HepG2 (cell line): ENCODE results near the gene CCDC142. TPM values are rescaled to one million over a fixed set of nuclear protein-coding genes. Genes with fewer than 3 reads are reported as not detected.

Experiments
- ADNP ChIP-seq: sonication (generic); formaldehyde crosslinking; IDR thresholded peaks from 2 replicates; pipeline ENCODE4 v1.4.0; 2020; ENCODE audit warnings: missing genetic modification reagents
- ARID2 ChIP-seq: sonication (generic); formaldehyde crosslinking; IDR thresholded peaks from 2 replicates; pipeline ENCODE4 v1.8.1; 2022; ENCODE audit warnings: mild to moderate bottlenecking, missing genetic modification reagents, borderline replicate concordance
- BCL6 ChIP-seq: IDR thresholded peaks from 2 replicates; pipeline ENCODE4 v1.6.1; 2016; ENCODE audit warnings: missing genetic modification reagents, missing compliant biosample characterization
- CEBPB ChIP-seq: IDR thresholded peaks from 2 replicates; pipeline ENCODE4 v1.6.1; 2011; ENCODE audit warnings: low read depth, low read length, improper control_type of control experiment, borderline replicate concordance
- ETV5 ChIP-seq: IDR thresholded peaks from 2 replicates; pipeline ENCODE4 v1.6.1; 2018; ENCODE audit warnings: missing biosample characterization, missing genetic modification reagents, inconsistent platforms, borderline replicate concordance
- FOXK2 ChIP-seq: fragments of 450-650 bp; IDR thresholded peaks from 2 replicates; pipeline ENCODE4 v1.6.1; 2016
- HCFC1 ChIP-seq: fragments of 150-350 bp; IDR thresholded peaks from 2 replicates; pipeline ENCODE4 v1.6.1; 2014; ENCODE audit warnings: low read depth, low read length
- ISX ChIP-seq: sonication (generic); formaldehyde crosslinking; conservative IDR thresholded peaks from 2 replicates; pipeline ENCODE4 v1.5.0; 2020; ENCODE audit warnings: missing genetic modification reagents
- KDM5B ChIP-seq: sonication (generic); formaldehyde crosslinking; IDR thresholded peaks from 2 replicates; pipeline ENCODE4 v1.4.0; 2020; ENCODE audit warnings: missing genetic modification reagents, mild to moderate bottlenecking, borderline replicate concordance
- NFATC3 ChIP-seq: sonication (generic); formaldehyde crosslinking; IDR thresholded peaks from 2 replicates; pipeline ENCODE4 v1.5.1; 2020; ENCODE audit warnings: mild to moderate bottlenecking, missing genetic modification reagents
- PITX1 ChIP-seq: sonication (generic); formaldehyde crosslinking; IDR thresholded peaks from 2 replicates; pipeline ENCODE4 v1.5.1; 2020; ENCODE audit warnings: mild to moderate bottlenecking, missing genetic modification reagents
- SNRNP70 ChIP-seq: fragments of 200-400 bp; formaldehyde crosslinking; IDR thresholded peaks from 2 replicates; pipeline ENCODE4 v1.6.1; 2017; ENCODE audit warnings: mild to moderate bottlenecking, low read depth, low read length, moderate library complexity
- TEAD2 ChIP-seq: sonication (generic); formaldehyde crosslinking; IDR thresholded peaks from 2 replicates; pipeline ENCODE4 v1.9.0; 2021; ENCODE audit warnings: missing genetic modification reagents
- ZBTB20 ChIP-seq: sonication (generic); formaldehyde crosslinking; IDR thresholded peaks from 2 replicates; pipeline ENCODE4 v1.8.1; 2023; ENCODE audit warnings: missing genetic modification reagents, low read depth, mild to moderate bottlenecking, borderline replicate concordance
- ZBTB46 ChIP-seq: sonication (generic); formaldehyde crosslinking; IDR thresholded peaks from 2 replicates; pipeline ENCODE4 v1.4.0; 2020; ENCODE audit warnings: mild to moderate bottlenecking, missing genetic modification reagents, borderline replicate concordance
- ZFAT ChIP-seq: sonication (generic); formaldehyde crosslinking; conservative IDR thresholded peaks from 2 replicates; pipeline ENCODE4 v1.8.1; 2023; ENCODE audit warnings: missing genetic modification reagents, inconsistent platforms
- ZFP36L2 ChIP-seq: sonication (generic); formaldehyde crosslinking; IDR thresholded peaks from 2 replicates; pipeline ENCODE4 v1.4.0; 2020; ENCODE audit warnings: missing genetic modification reagents
- ZFX ChIP-seq: sonication (generic); formaldehyde crosslinking; IDR thresholded peaks from 2 replicates; pipeline ENCODE4 v1.4.0; 2020; ENCODE audit warnings: mild to moderate bottlenecking, low read depth, missing genetic modification reagents, moderate library complexity
- ZIK1 ChIP-seq: sonication (generic); formaldehyde crosslinking; IDR thresholded peaks from 2 replicates; pipeline ENCODE4 v1.5.0; 2020; ENCODE audit warnings: mild to moderate bottlenecking, low read depth, missing genetic modification reagents, borderline replicate concordance
- ZNF207 ChIP-seq: fragments of 450-650 bp; IDR thresholded peaks from 2 replicates; pipeline ENCODE4 v1.6.1; 2016; ENCODE audit warnings: antibody characterized with exemption, borderline replicate concordance
- ZNF230 ChIP-seq: sonication (generic); formaldehyde crosslinking; IDR thresholded peaks from 2 replicates; pipeline ENCODE4 v1.4.0; 2020; ENCODE audit warnings: mild to moderate bottlenecking, missing genetic modification reagents
- ZNF749 ChIP-seq: sonication (generic); formaldehyde crosslinking; IDR thresholded peaks from 2 replicates; pipeline ENCODE4 v1.8.0; 2022; ENCODE audit warnings: mild to moderate bottlenecking, missing genetic modification reagents, moderate library complexity, borderline replicate concordance
- ZNF792 ChIP-seq: IDR thresholded peaks from 2 replicates; pipeline ENCODE4 v1.6.1; 2016
- polyA plus RNA-seq, 8 experiments: library from polyadenylated mRNA; depleted of rRNA in 3 of 8; stranded (reverse) in 7 of 8; unstranded in 1 of 8; fragments of >200 nt; fragmentation: Illumina TruSeq in 4 of 8; extraction: Trizol in 4 of 8; gene quantifications; 2 replicates each; pipeline versions ENCODE4 v1.2.1 to v1.2.3, GENCODE V29; 2011 to 2016; ENCODE audit warnings: low read depth in 4 of 8, missing spikeins in 1 of 8, mixed read lengths in 1 of 8; ENCODE audit not compliant: insufficient read depth in 1 of 8
- total RNA-seq, 5 experiments: library from RNA; depleted of rRNA; stranded (reverse); fragments of >200 nt; fragmentation: Illumina TruSeq; extraction: Trizol; gene quantifications; 2 replicates each; pipeline ENCODE4 v1.2.3, GENCODE V29; 2016; ENCODE audit warnings: low read depth in 1 of 5
- TF ChIP-seq, protein P1 (sequence below): sonication (generic); formaldehyde crosslinking; IDR thresholded peaks from 2 replicates; pipeline ENCODE4 v1.4.0; 2020; ENCODE audit warnings: missing genetic modification reagents
- TF ChIP-seq, protein P2 (sequence below): sonication (generic); formaldehyde crosslinking; IDR thresholded peaks from 2 replicates; pipeline ENCODE4 v1.8.0; 2023; ENCODE audit warnings: mild to moderate bottlenecking, missing genetic modification reagents

The CCDC142 gene
- total and polyA plus RNA-seq, 2 of the 13 experiments (the other 11 are each of a cell fraction or from before 2014, with no cell fraction given) = 14.7 to 30.4 TPM

DNA sequence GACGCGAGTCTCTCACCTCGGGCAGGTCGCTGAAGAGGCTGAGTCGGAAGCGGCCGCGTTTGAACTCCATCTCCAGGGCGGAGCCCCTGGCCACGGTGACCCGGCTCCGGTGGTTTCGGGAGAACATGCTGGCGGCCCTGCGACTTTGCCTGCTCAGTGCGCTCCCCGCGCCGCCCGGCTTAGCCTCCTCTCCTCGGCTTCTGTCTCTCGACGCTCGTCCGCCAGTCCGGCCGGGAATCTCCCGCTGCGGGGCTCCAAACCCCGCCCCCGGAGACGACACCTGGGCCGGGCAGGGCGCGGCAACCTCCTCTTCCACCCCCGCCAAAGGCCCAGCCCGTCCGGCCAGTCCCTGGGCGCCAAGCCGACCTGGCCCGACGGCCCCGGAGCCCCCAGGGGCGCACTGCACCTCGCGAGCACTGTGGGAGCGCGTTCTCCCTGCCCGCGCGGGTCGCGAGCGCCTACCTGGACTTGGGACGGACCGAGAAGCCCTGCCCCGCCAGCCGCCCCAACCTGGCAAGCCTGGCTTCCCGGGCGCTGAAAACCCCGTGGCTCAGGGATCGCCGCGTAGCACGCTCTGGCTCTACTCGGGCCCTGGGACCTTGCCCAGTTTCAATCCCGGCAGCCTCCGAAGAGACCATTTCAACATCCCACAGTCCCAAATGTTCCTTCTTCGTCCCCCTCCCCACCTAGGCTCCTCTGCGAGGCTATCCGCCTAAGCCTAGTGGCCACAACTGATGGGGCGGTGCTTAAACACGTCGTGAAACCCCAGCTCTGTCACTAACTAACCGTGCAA, 40.9 kb downstream of the CCDC142 start, which contains the start of gene RTKN (continued):
- TF ChIP-seq TEAD2 (0 out of 2 replicates have a peak, but pooled peaks have one; percentile 76), ISX (peak; percentile 83), ZFP36L2 (CRISPR knock-in tag) (peak; percentile 72; the same call in 1 of the 2 replicates), ZFAT (CRISPR knock-in tag) (peak; percentile 12; the same call in 1 of the 2 replicates), ZNF749 (CRISPR knock-in tag) (peak; percentile 88), PITX1 (CRISPR knock-in tag) (peak; percentile 79; the same call in 1 of the 2 replicates), ZNF207 (no peak), ZNF792 (CRISPR knock-in tag) (peak; percentile 63; the same call in 1 of the 2 replicates), ZIK1 (CRISPR knock-in tag) (no peak), ZBTB46 (CRISPR knock-in tag) (no peak), FOXK2 (no peak), ZNF230 (CRISPR knock-in tag) (peak; percentile 90), HCFC1 (no peak), ZFX (CRISPR knock-in tag) (peak; percentile 91), ZBTB20 (CRISPR knock-in tag) (no peak; the same call in 1 of the 2 replicates), CEBPB (peak; percentile 24; the same call in 1 of the 2 replicates), KDM5B (CRISPR knock-in tag) (peak; percentile 89; the same call in 1 of the 2 replicates), BCL6 (CRISPR knock-in tag) (peak; percentile 60; the same call in 1 of the 2 replicates), SNRNP70 (no peak), ADNP (CRISPR knock-in tag) (0 out of 2 replicates have a peak, but pooled peaks have one; percentile 12), NFATC3 (CRISPR knock-in tag) (peak; percentile 64; the same call in 1 of the 2 replicates), ETV5 (CRISPR knock-in tag) (peak; percentile 18; the same call in 1 of the 2 replicates), ARID2 (CRISPR knock-in tag) (peak; percentile 82; the same call in 1 of the 2 replicates)
- TF ChIP-seq, protein P1, sequence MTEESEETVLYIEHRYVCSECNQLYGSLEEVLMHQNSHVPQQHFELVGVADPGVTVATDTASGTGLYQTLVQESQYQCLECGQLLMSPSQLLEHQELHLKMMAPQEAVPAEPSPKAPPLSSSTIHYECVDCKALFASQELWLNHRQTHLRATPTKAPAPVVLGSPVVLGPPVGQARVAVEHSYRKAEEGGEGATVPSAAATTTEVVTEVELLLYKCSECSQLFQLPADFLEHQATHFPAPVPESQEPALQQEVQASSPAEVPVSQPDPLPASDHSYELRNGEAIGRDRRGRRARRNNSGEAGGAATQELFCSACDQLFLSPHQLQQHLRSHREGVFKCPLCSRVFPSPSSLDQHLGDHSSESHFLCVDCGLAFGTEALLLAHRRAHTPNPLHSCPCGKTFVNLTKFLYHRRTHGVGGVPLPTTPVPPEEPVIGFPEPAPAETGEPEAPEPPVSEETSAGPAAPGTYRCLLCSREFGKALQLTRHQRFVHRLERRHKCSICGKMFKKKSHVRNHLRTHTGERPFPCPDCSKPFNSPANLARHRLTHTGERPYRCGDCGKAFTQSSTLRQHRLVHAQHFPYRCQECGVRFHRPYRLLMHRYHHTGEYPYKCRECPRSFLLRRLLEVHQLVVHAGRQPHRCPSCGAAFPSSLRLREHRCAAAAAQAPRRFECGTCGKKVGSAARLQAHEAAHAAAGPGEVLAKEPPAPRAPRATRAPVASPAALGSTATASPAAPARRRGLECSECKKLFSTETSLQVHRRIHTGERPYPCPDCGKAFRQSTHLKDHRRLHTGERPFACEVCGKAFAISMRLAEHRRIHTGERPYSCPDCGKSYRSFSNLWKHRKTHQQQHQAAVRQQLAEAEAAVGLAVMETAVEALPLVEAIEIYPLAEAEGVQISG (CRISPR knock-in tag) = peak; percentile 86
- TF ChIP-seq, protein P2, sequence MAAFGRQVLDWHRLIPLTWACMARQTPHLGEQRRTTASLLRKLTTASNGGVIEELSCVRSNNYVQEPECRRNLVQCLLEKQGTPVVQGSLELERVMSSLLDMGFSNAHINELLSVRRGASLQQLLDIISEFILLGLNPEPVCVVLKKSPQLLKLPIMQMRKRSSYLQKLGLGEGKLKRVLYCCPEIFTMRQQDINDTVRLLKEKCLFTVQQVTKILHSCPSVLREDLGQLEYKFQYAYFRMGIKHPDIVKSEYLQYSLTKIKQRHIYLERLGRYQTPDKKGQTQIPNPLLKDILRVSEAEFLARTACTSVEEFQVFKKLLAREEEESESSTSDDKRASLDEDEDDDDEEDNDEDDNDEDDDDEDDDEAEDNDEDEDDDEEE (CRISPR knock-in tag) = no peak; the same call in 1 of the 2 replicates
